ENCODE results near the gene INHA. TPM values are rescaled to one million over a fixed set of nuclear protein-coding genes. Genes with fewer than 3 reads are reported as not detected.

Gene INHA
- polyA plus RNA-seq, 1 of the 3 experiments (the other 2 are of a cell fraction): 1.2 TPM

DNA sequence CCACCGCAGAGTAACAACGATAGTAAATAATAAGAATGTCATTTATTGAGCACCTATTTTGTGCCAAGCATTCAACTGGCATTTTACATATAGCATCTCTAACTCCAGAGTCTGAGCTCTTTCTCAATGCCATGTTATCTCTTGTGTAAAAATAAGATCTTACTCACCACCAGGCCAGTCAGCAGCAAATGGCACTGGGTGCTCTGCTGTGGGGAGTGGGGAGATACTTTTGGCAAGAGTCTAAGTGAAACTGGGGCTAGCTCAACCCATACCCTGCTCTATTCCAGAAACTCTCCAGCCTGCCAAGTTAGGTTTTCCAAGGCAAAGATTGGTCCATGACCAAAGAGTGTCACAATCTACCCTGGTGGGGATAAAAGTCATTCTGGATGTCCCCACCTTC, 50.4 kb downstream of the INHA start:
- Histone ChIP-seq H3K36me3 (replicated peaks in 1 of 2; ENCODE audit: control insufficient read depth in 1 of 2, insufficient read depth in 2 of 2, low read length in 1 of 2) (no peaks in the 10 kb centered on the region), H3K9ac (no peak overlapping the region), H3K9me2 (no peaks in the 10 kb centered on the region), H3K4me2 (no peak overlapping the region), H3K79me2 (ENCODE audit: insufficient read depth) (no peaks in the 10 kb centered on the region), H3K4me1 (ENCODE audit: control insufficient read depth in 1 of 2, insufficient read depth in 2 of 2, low read depth in 1 of 2, low read length in 1 of 2) (peaks cover 0 to 6% of the 10 kb centered on the region in 2 experiments; a peak in 1 of 4 replicates), H3K27me3 (ENCODE audit: insufficient read depth) (no peaks in the 10 kb centered on the region), H2AFZ (ENCODE audit: low read depth) (no peak overlapping the region), H3K27ac (ENCODE audit: low read depth in 2 of 2, low read length in 1 of 2) (no peak overlapping the region), H4K20me1 (ENCODE audit: insufficient read depth) (no peaks in the 10 kb centered on the region), H3K9me3 (no peaks in the 10 kb centered on the region), H3K4me3 (ENCODE audit: low read depth in 2 of 2, low read length in 1 of 2) (no peak overlapping the region), H3F3A (replicated peaks; ENCODE audit: insufficient read depth) (no peaks in the 10 kb centered on the region)
- no peak for DNase-seq
- ChIA-PET CTCF (interaction anchor here (1.0 to 1.1 kb wide), 2 partner anchors 9 to 81 kb away, joined by 3 to 4 read pairs; no protein-coding TSS in a partner anchor), POLR2A (no interaction called here)
- no peak for TF ChIP-seq POLR2AphosphoS5 (IDR thresholded peaks at IDR 0.05; ENCODE audit: low read depth, low read length)
- TF ChIP-seq TEAD4 (IDR thresholded peaks at IDR 0.05; ENCODE audit: borderline replicate concordance, insufficient read depth): no peak
- TF ChIP-seq, protein P1, sequence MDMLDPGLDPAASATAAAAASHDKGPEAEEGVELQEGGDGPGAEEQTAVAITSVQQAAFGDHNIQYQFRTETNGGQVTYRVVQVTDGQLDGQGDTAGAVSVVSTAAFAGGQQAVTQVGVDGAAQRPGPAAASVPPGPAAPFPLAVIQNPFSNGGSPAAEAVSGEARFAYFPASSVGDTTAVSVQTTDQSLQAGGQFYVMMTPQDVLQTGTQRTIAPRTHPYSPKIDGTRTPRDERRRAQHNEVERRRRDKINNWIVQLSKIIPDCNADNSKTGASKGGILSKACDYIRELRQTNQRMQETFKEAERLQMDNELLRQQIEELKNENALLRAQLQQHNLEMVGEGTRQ (IDR thresholded peaks at IDR 0.05; ENCODE audit: borderline replicate concordance, low read depth, low read length): no peak
- 81% methylated on average over 2 of the region's 2 CpGs for WGBS (ENCODE audit: low lambda C conversion rate)

DNA sequence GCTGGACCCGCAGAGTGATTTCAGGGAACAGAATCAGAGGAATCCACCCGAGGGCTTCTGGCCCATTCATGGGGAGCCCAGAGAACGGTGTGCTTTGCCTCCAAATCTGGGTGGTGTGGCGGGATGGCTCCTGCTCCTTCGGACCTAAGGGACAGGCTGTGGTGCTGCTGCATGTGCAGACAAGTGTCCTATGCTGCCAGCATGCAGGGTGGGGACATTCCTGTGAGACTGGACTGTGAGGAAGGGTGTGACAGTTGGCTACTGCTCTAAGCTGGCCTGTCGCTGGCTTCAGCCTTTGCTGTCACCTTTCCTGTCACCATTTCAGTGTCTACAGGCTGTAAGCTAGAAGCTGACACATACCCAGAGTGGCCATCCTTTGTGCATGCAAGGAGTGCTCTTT, 52.5 kb downstream of the INHA start:
- no peak overlapping the region for H3K4me3 ChIP-seq (ENCODE audit: low read depth in 2 of 2, low read length in 1 of 2)
- H3K4me2 ChIP-seq: no peak overlapping the region
- 50% methylated on average over 5 of the region's 6 CpGs for WGBS (ENCODE audit: low lambda C conversion rate)
- H3K27me3 ChIP-seq (ENCODE audit: insufficient read depth): no peaks in the 10 kb centered on the region
- no peak overlapping the region for H3K27ac ChIP-seq (ENCODE audit: low read depth in 2 of 2, low read length in 1 of 2)
- ChIA-PET CTCF (no interaction called here), POLR2A (no interaction called here)
- H3K9me2 ChIP-seq: no peaks in the 10 kb centered on the region
- no peaks in the 10 kb centered on the region for H3F3A ChIP-seq (replicated peaks; ENCODE audit: insufficient read depth)
- H3K9me3 ChIP-seq: no peaks in the 10 kb centered on the region
- H2AFZ ChIP-seq (ENCODE audit: low read depth): no peak overlapping the region
- TF ChIP-seq CHD2 (IDR thresholded peaks at IDR 0.05; ENCODE audit: low read length, partially characterized antibody) (no peak), RFX5 (IDR thresholded peaks at IDR 0.05; ENCODE audit: low read length) (no peak), FOXM1 (IDR thresholded peaks at IDR 0.05; ENCODE audit: low read depth) (no peak), JUND (IDR thresholded peaks at IDR 0.05) (no peak), MEF2A (IDR thresholded peaks at IDR 0.05; ENCODE audit: borderline replicate concordance, low read depth) (no peak), FOXJ3 (CRISPR knock-in tag; IDR thresholded peaks at IDR 0.05) (no peak), GABPA (IDR thresholded peaks at IDR 0.05; ENCODE audit: low read depth) (no peak)
- TF ChIP-seq, protein P1 (IDR thresholded peaks at IDR 0.05; ENCODE audit: borderline replicate concordance, low read depth, low read length): no peak
- H3K79me2 ChIP-seq (ENCODE audit: insufficient read depth): peaks cover 5% of the 10 kb centered on the region; the same call in 1 of the 2 replicates
- H3K9ac ChIP-seq: no peak overlapping the region
- no peak for DNase-seq
- H3K36me3 ChIP-seq (replicated peaks in 1 of 2; ENCODE audit: control insufficient read depth in 1 of 2, insufficient read depth in 2 of 2, low read length in 1 of 2): no peaks in the 10 kb centered on the region
- no peaks in the 10 kb centered on the region for H4K20me1 ChIP-seq (ENCODE audit: insufficient read depth)
- H3K4me1 ChIP-seq (ENCODE audit: control insufficient read depth in 1 of 2, insufficient read depth in 2 of 2, low read depth in 1 of 2, low read length in 1 of 2): peaks cover 0 to 13% of the 10 kb centered on the region in 2 experiments; a peak in 1 of 4 replicates

DNA sequence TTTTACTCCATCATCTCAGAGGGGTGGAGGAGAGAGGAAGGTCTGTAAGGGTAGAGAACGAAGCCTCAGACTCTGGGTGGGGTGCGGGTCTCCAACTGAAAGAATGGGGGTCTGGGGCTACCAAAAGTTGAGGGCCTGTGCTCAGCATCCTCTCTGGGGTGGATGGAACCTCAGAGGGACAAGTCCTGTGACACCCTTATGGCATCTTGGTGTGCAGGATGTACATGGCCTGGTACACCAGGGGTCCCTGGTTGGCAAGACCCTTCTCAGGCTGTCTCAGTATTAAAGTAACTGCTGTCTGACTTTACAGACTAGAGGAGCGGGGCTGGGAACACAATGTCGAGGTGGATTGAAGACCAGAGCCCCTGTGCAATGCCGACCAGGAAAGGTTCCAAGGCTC, 53.1 kb downstream of the INHA start:
- Histone ChIP-seq H3K27ac (ENCODE audit: low read depth in 2 of 2, low read length in 1 of 2) (no peak overlapping the region), H2AFZ (ENCODE audit: low read depth) (no peak overlapping the region), H3K9me2 (no peaks in the 10 kb centered on the region), H4K20me1 (ENCODE audit: insufficient read depth) (no peaks in the 10 kb centered on the region), H3K4me3 (ENCODE audit: low read depth in 2 of 2, low read length in 1 of 2) (no peak overlapping the region), H3K4me1 (ENCODE audit: control insufficient read depth in 1 of 2, insufficient read depth in 2 of 2, low read depth in 1 of 2, low read length in 1 of 2) (peaks cover 0 to 13% of the 10 kb centered on the region in 2 experiments; a peak in 1 of 4 replicates), H3K9me3 (no peaks in the 10 kb centered on the region), H3K36me3 (replicated peaks in 1 of 2; ENCODE audit: control insufficient read depth in 1 of 2, insufficient read depth in 2 of 2, low read length in 1 of 2) (no peaks in the 10 kb centered on the region), H3K27me3 (ENCODE audit: insufficient read depth) (no peaks in the 10 kb centered on the region), H3K79me2 (ENCODE audit: insufficient read depth) (peaks cover 5% of the 10 kb centered on the region; the same call in 1 of the 2 replicates), H3F3A (replicated peaks; ENCODE audit: insufficient read depth) (no peaks in the 10 kb centered on the region), H3K4me2 (no peak overlapping the region), H3K9ac (no peak overlapping the region)
- ChIA-PET CTCF (interaction anchor here (2.4 kb wide), 1 partner anchor 84 kb away, joined by 23 read pairs; no protein-coding TSS in a partner anchor), POLR2A (interaction anchor here (4.5 kb wide), 1 partner anchor 28 kb away, joined by 18 read pairs; the partner anchor contains the start of gene STK11IP)
- WGBS (ENCODE audit: low lambda C conversion rate): 94% methylated on average over 5 of the region's 5 CpGs
- no peak for TF ChIP-seq MEF2A (IDR thresholded peaks at IDR 0.05; ENCODE audit: borderline replicate concordance, low read depth)
- no peak for DNase-seq

Small RNA genes lying within 50 kb of the gene (small RNA-seq; reads per million reads assigned to genes)
- gene MIR3132: 0 reads per million in 7 experiments
- 0 to 0.86 (median 0) reads per million in 7 experiments for gene RN7SKP213

Other genes starting within 250 kb of the INHA start
- not detected in 2 replicates for gene RESP18, start 239.6 kb upstream of the INHA start, polyA plus RNA-seq (2012; rRNA removed)
- gene DNPEP, start 184.4 kb upstream of the INHA start, polyA plus RNA-seq (2012; rRNA removed): 80.7 and 92.6 TPM in 2 replicates
- gene DES, start 153.9 kb upstream of the INHA start, polyA plus RNA-seq (2012; rRNA removed): 0.21 and 0.28 TPM in 2 replicates
- gene SPEG, start 137.5 kb upstream of the INHA start, polyA plus RNA-seq (2012; rRNA removed): 98.3 and 107 TPM in 2 replicates
- gene GMPPA, start 73.4 kb upstream of the INHA start, polyA plus RNA-seq (2012; rRNA removed): 61.3 and 75.1 TPM in 2 replicates
- 0.05 and 0.10 TPM in 2 replicates for gene ASIC4, start 57.8 kb upstream of the INHA start, polyA plus RNA-seq (2012; rRNA removed)
- 119 and 141 TPM in 2 replicates for gene CHPF, start 28.5 kb upstream of the INHA start, polyA plus RNA-seq (2012; rRNA removed)
- gene TMEM198, start 28.3 kb upstream of the INHA start, polyA plus RNA-seq (2012; rRNA removed): 4.7 and 7.0 TPM in 2 replicates
- 70.9 and 93.0 TPM in 2 replicates for gene OBSL1, start 771 bp upstream of the INHA start, polyA plus RNA-seq (2012; rRNA removed)
- 22.1 and 22.9 TPM in 2 replicates for gene STK11IP, start 25.5 kb downstream of the INHA start, polyA plus RNA-seq (2012; rRNA removed)
- gene SLC4A3, start 55.3 kb downstream of the INHA start, polyA plus RNA-seq (2012; rRNA removed): 12.2 and 12.3 TPM in 2 replicates